Mesenchymal stem cell (in vitro differentiated cells and primary cell): Measurements from ENCODE around the gene PICK1. TPM values are rescaled to one million over a fixed set of nuclear protein-coding genes. Genes with fewer than 3 reads are reported as not detected.

ENCODE experiments used
- DNase-seq: peaks from one replicate; pipeline ENCODE4 v3.0.0-alpha.2; 2013
- H2AFZ ChIP-seq: one replicate; pipeline ENCODE4 v1.6.1; 2013; ENCODE audit warnings: low read depth, mild to moderate bottlenecking, control low read depth, inconsistent platforms, low read length, moderate library complexity
- H2AK5ac ChIP-seq: 2 replicates; pipeline ENCODE4 v1.6.1; 2013; ENCODE audit warnings: low read length, moderate library complexity, mild to moderate bottlenecking, inconsistent platforms; ENCODE audit not compliant: severe bottlenecking
- H2BK120ac ChIP-seq: one replicate; pipeline ENCODE4 v1.6.1; 2013; ENCODE audit warnings: low read depth, mild to moderate bottlenecking, inconsistent platforms, low read length, moderate library complexity
- H2BK12ac ChIP-seq, 2 experiments: one replicate each; pipeline ENCODE4 v1.6.1; 2013; ENCODE audit warnings: inconsistent platforms in 2 of 2, low read length in 2 of 2, mild to moderate bottlenecking in 2 of 2, moderate library complexity in 2 of 2, control low read depth in 1 of 2
- H2BK15ac ChIP-seq: one replicate; pipeline ENCODE4 v1.6.1; 2013; ENCODE audit warnings: mild to moderate bottlenecking, low read depth, inconsistent platforms; ENCODE audit not compliant: poor library complexity, severe bottlenecking
- H2BK5ac ChIP-seq: 2 replicates; pipeline ENCODE4 v1.6.1; 2013; ENCODE audit warnings: low read depth, mild to moderate bottlenecking, low read length, control low read depth, inconsistent platforms; ENCODE audit not compliant: poor library complexity, severe bottlenecking
- H3K14ac ChIP-seq, 2 experiments: one replicate each; pipeline ENCODE4 v1.6.1; 2013; ENCODE audit warnings: inconsistent platforms in 2 of 2, low read length in 2 of 2, control low read depth in 1 of 2, mild to moderate bottlenecking in 1 of 2, moderate library complexity in 1 of 2
- H3K18ac ChIP-seq, 2 experiments: one replicate each; pipeline ENCODE4 v1.6.1; 2013; ENCODE audit warnings: inconsistent platforms in 2 of 2, low read length in 2 of 2, control low read depth in 1 of 2, low read depth in 1 of 2, mild to moderate bottlenecking in 1 of 2
- H3K23ac ChIP-seq, 2 experiments: one replicate each; pipeline ENCODE4 v1.6.1; 2013; ENCODE audit warnings: inconsistent platforms in 2 of 2, low read length in 2 of 2, mild to moderate bottlenecking in 2 of 2, moderate library complexity in 2 of 2, control low read depth in 1 of 2
- H3K27ac ChIP-seq: 2 replicates; pipeline ENCODE4 v1.5.1; 2013; ENCODE audit warnings: mild to moderate bottlenecking, moderate library complexity, low read length, control low read depth, inconsistent platforms; ENCODE audit not compliant: poor library complexity, severe bottlenecking
- H3K27me3 ChIP-seq, 2 experiments: 2 replicates each; pipeline versions ENCODE4 v1.6.1 to v1.7.0; 2013; ENCODE audit warnings: low read length in 2 of 2, mild to moderate bottlenecking in 2 of 2, moderate library complexity in 2 of 2, control low read depth in 1 of 2, inconsistent platforms in 1 of 2; ENCODE audit not compliant: control insufficient read depth in 1 of 2, insufficient read depth in 1 of 2
- H3K36me3 ChIP-seq, 2 experiments: 2 replicates each; pipeline versions ENCODE4 v1.6.1 to v1.7.0; 2013; ENCODE audit warnings: low read length in 2 of 2, control low read depth in 1 of 2, inconsistent platforms in 1 of 2, low read depth in 1 of 2, mild to moderate bottlenecking in 1 of 2; ENCODE audit not compliant: insufficient read depth in 2 of 2, control insufficient read depth in 1 of 2
- H3K4ac ChIP-seq, 2 experiments: one replicate each; pipeline ENCODE4 v1.6.1; 2013; ENCODE audit warnings: inconsistent platforms in 2 of 2, low read length in 2 of 2, mild to moderate bottlenecking in 2 of 2, moderate library complexity in 2 of 2, control low read depth in 1 of 2, low read depth in 1 of 2
- H3K4me1 ChIP-seq: 2 replicates; pipeline ENCODE4 v1.6.1; 2013; ENCODE audit warnings: low read depth, low read length, control low read depth; ENCODE audit not compliant: control insufficient read depth, insufficient read depth
- H3K4me2 ChIP-seq: 2 replicates; pipeline ENCODE4 v1.6.1; 2013; ENCODE audit warnings: low read length, mild to moderate bottlenecking, inconsistent platforms; ENCODE audit not compliant: poor library complexity, severe bottlenecking
- H3K4me3 ChIP-seq, 2 experiments: 2 replicates each; pipeline versions ENCODE4 v1.5.1 to v1.7.0; 2013; ENCODE audit warnings: low read length in 2 of 2, mild to moderate bottlenecking in 2 of 2, control low read depth in 1 of 2, low read depth in 1 of 2; ENCODE audit not compliant: insufficient read depth in 1 of 2
- H3K79me1 ChIP-seq: replicated peaks from 2 replicates; pipeline ENCODE4 v1.6.1; 2013; ENCODE audit warnings: mild to moderate bottlenecking, control low read depth, low read length, inconsistent platforms; ENCODE audit not compliant: poor library complexity, severe bottlenecking
- H3K9ac ChIP-seq: 2 replicates; pipeline ENCODE4 v1.7.0; 2013; ENCODE audit warnings: mild to moderate bottlenecking, low read length, moderate library complexity
- H3K9me3 ChIP-seq: 2 replicates; pipeline ENCODE4 v1.7.0; 2013; ENCODE audit warnings: mild to moderate bottlenecking, low read length; ENCODE audit not compliant: control insufficient read depth
- H4K8ac ChIP-seq: one replicate; pipeline ENCODE4 v1.6.1; 2013; ENCODE audit warnings: inconsistent platforms, mild to moderate bottlenecking, low read length, moderate library complexity
- H4K91ac ChIP-seq: one replicate; pipeline ENCODE4 v1.6.1; 2013; ENCODE audit warnings: mild to moderate bottlenecking, low read length, inconsistent platforms
- WGBS: methylation state at CpG from one replicate; pipeline ENCODE4 v1.1.7; 2013; ENCODE audit warnings: mixed read lengths; 5-methylcytosine and 5-hydroxymethylcytosine counted together
- polyA plus RNA-seq, 2 experiments: library from polyadenylated mRNA; stranded (reverse); fragments of 200-250 nt; gene quantifications; one replicate each; pipeline ENCODE4 v1.2.3, GENCODE V29; 2013

The PICK1 gene
- polyA plus RNA-seq (2013, experiment 1 of 2) = 5.7 TPM
- 5.9 TPM for polyA plus RNA-seq (2013, experiment 2 of 2)

DNA sequence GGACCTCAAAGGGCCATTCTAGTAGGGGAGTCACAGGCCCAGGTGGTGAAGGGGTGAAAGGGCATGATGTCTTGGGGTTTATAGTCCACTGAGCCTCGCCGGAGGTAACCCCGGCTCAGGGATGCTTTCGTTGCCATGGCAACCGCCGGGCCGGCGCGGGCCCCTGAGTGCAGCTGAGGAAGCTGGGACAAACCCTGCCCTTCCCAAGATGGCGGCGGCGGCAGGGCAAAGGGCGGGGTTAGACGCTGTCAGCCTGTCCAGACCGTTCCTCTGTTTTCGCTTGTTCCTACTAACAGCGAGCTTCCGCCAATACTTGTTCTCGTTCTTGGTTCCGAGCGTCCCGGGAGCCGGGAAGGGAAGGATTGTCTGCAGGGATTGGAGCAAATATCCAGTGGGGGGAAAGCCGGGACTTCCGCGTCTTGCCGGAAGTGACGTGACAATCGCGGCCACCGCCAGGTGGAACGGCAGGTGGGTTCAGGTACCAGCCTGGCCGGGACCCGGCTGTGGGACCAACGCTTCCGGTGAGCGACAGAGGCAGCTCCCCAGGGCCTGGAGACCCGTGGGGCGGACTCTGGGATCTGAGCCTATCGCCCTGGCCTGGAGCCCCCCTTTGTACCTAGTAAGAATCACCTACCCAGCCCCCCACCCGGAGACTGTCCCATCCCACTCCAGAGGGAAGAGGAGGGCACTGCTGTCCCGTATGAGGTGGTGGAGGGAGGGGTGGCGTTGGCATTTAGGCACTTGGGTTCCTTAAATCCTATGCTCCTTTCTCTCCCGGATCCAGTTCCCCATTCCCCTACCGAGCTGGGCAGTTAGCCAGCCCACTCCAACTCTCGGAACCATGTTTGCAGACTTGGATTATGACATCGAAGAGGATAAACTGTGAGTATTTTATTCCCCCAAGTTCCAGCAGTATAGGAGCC is at the start of gene PICK1:
TSS of gene PICK1 (plus strand) at position 436 of the 923 bp plus-strand sequence. CDS start at position 842, 406 bp downstream.
- H3K4ac ChIP-seq = peak within 1 kb of the TSS; percentile 63 to 69
- peaks cover 8% of the 10 kb centered on the region for H3K4me1 ChIP-seq
- peak within 1 kb of the TSS; percentile 40 to 90 for H3K18ac ChIP-seq
- peak within 1 kb of the TSS; percentile 84 to 90 for H3K4me3 ChIP-seq
- peak within 1 kb of the TSS; percentile 81 for H2AK5ac ChIP-seq
- H2BK5ac ChIP-seq = no peak within 1 kb of the TSS
- WGBS = 3% methylated on average over 43 of the region's 47 CpGs
- H4K8ac ChIP-seq = peak within 1 kb of the TSS; percentile 97
- H3K9ac ChIP-seq = peak within 1 kb of the TSS; percentile 85
- peak within 1 kb of the TSS; percentile 91 for H2AFZ ChIP-seq
- peak within 1 kb of the TSS; percentile 54 for H3K27ac ChIP-seq
- H4K91ac ChIP-seq = peak within 1 kb of the TSS; percentile 87
- peak within 1 kb of the TSS in 1 of 2 experiments; percentile 57 for H3K14ac ChIP-seq
- H3K4me2 ChIP-seq = peak within 1 kb of the TSS; percentile 79
- H3K27me3 ChIP-seq = peaks cover 0 to 12% of the 10 kb centered on the region in 2 experiments
- H3K36me3 ChIP-seq = peaks cover 13 to 19% of the 10 kb centered on the region in 2 experiments
- peak within 1 kb of the TSS; percentile 68 for H2BK15ac ChIP-seq
- peak; percentile 92 for DNase-seq
- H2BK12ac ChIP-seq = no peak within 1 kb of the TSS
- no peak within 1 kb of the TSS for H3K23ac ChIP-seq
- H3K9me3 ChIP-seq = no peaks in the 10 kb centered on the region
- peaks cover 23% of the 10 kb centered on the region for H3K79me1 ChIP-seq
- H2BK120ac ChIP-seq = peak within 1 kb of the TSS; percentile 45

GRCh38 chr22:38009000-38009806 is 48.0 kb upstream of the PICK1 start:
- Histone ChIP-seq H3K23ac (no peak overlapping the region), H3K18ac (no peak overlapping the region), H3K4me2 (no peak overlapping the region), H3K14ac (no peak overlapping the region), H2BK12ac (no peak overlapping the region), H3K36me3 (no peaks in the 10 kb centered on the region), H2BK15ac (no peak overlapping the region), H3K9ac (no peak overlapping the region), H3K27ac (no peak overlapping the region), H3K27me3 (peaks cover 0 to 17% of the 10 kb centered on the region in 2 experiments), H3K4me1 (peaks cover 2% of the 10 kb centered on the region), H2AK5ac (no peak overlapping the region), H3K9me3 (no peaks in the 10 kb centered on the region), H2BK5ac (no peak overlapping the region), H2BK120ac (no peak overlapping the region), H2AFZ (no peak overlapping the region), H3K79me1 (no peaks in the 10 kb centered on the region), H4K91ac (no peak overlapping the region), H3K4me3 (no peak overlapping the region), H3K4ac (no peak overlapping the region), H4K8ac (no peak overlapping the region)
- DNase-seq = no peak
- WGBS = 80% methylated on average over 12 of the region's 14 CpGs

DNA sequence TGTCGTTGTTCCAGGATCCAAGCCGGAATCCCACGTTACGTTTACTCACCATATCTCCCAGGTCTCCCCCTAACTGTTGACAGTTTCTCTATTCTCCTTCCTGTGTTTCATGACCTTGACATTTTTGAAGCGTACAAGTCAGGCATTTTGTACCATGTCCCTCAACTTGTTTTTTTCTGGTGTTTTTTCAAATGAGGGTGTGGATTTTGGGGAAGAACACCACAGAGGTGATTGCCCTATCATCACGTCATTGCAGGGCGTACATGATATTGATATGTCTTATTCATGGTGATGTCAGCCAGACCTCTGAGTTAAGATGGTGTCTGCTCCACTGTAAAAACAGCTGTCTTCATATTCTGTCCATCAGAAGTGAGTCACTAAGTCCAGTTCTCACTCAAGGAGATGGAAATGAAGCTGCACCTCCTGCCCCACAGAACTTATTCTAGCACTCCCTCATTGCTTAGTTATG is 44.6 kb upstream of the PICK1 start:
- Histone ChIP-seq H3K18ac (no peak overlapping the region), H3K4me1 (peaks cover 3% of the 10 kb centered on the region), H4K91ac (no peak overlapping the region), H2BK5ac (no peak overlapping the region), H3K9ac (no peak overlapping the region), H3K4me2 (no peak overlapping the region), H3K27ac (no peak overlapping the region), H2BK12ac (no peak overlapping the region), H4K8ac (no peak overlapping the region), H3K27me3 (no peaks in the 10 kb centered on the region), H3K14ac (no peak overlapping the region), H3K4ac (no peak overlapping the region), H3K9me3 (no peaks in the 10 kb centered on the region), H3K79me1 (no peaks in the 10 kb centered on the region), H2BK120ac (no peak overlapping the region), H3K36me3 (no peaks in the 10 kb centered on the region), H2BK15ac (no peak overlapping the region), H2AFZ (no peak overlapping the region), H3K4me3 (no peak overlapping the region), H3K23ac (no peak overlapping the region), H2AK5ac (no peak overlapping the region)
- no peak for DNase-seq
- 86% methylated on average over 7 of the region's 7 CpGs for WGBS

DNA sequence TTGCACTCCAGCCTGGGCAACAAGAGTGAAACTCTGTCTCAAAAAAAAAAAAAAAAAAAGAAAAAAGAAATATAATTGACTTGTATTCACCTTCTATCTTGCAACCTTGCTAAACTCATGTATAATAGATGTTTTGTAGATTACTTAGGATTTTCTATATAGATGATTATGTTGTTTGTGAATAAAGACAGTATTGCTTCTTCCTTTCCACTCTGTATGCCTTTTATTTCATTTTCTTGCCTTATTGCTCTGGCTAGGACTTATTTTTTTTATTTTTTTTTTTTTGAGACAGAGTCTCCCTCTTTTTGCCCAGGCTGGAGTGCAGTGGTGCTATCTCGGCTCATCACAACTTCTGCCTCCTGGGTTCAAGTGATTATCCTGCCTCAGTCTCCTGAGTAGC is 43.1 kb upstream of the PICK1 start:
- no peak overlapping the region for H4K8ac ChIP-seq
- H2AK5ac ChIP-seq = no peak overlapping the region
- no peak overlapping the region for H3K27ac ChIP-seq
- H3K18ac ChIP-seq = no peak overlapping the region
- H2BK5ac ChIP-seq = no peak overlapping the region
- no peaks in the 10 kb centered on the region for H3K79me1 ChIP-seq
- no peak for DNase-seq
- H2AFZ ChIP-seq = no peak overlapping the region
- peaks cover 2% of the 10 kb centered on the region for H3K4me1 ChIP-seq
- no peak overlapping the region for H3K14ac ChIP-seq
- no peak overlapping the region for H3K23ac ChIP-seq
- H2BK12ac ChIP-seq = no peak overlapping the region
- no peaks in the 10 kb centered on the region for H3K36me3 ChIP-seq
- H3K4me2 ChIP-seq = no peak overlapping the region
- H2BK120ac ChIP-seq = no peak overlapping the region
- no peaks in the 10 kb centered on the region for H3K9me3 ChIP-seq
- WGBS = 92% methylated on average over 1 of the region's 1 CpG
- no peaks in the 10 kb centered on the region for H3K27me3 ChIP-seq
- H2BK15ac ChIP-seq = no peak overlapping the region
- H3K4ac ChIP-seq = no peak overlapping the region
- H4K91ac ChIP-seq = no peak overlapping the region
- H3K9ac ChIP-seq = no peak overlapping the region
- H3K4me3 ChIP-seq = no peak overlapping the region
